ENCODE results near the gene STUM.

DNA sequence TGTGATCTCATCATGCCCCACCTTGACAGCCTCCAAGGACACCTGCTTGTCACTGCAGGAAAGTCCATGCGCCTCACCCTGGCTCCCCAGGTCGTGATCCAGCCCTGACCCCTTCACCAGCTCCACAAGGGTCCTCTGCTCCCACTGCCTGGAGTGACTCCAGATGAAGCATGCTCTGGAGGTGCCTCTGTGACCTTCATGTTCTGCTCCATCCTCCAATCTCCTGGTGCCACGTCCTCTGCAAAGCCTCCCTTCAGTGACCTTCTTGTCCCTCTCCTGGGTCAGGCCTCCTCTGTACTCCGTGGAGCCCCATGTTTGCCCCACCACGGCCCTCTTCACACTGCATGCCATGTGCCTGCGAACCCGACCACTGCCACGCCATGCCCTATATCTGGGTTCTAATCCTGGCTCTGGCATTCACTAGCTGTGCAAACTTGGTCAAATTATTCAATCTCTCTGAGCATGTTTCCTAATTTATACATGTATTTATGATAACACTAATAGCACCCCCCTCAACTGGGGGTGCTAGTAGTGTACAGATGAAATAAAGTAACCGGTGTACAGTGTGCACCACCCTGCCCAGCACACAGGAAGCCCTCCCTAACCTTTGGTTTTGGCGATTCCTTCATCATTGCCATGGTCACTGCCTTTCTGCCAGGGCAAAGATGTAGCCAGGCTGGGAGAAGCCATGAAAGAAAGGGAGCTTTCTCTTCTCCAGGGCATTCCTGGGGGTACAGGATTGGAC, 77.4 kb downstream of the STUM start:
- TF ChIP-seq POLR2A (IDR thresholded peaks at IDR 0.05; ENCODE audit: low read length) (no peak), GATA1 (IDR thresholded peaks at IDR 0.05; ENCODE audit: low read depth, low read length) (no peak)

Data from erythroblast (primary cell).